Anterior cingulate cortex (tissue), 58 donors: ENCODE measurements around the gene GMCL2.

ENCODE experiments used
- DNase-seq, 58 donors: peaks; one replicate each; lab custom pipeline; 2025; lab: John Stamatoyannopoulos, UW

GMCL2 gene

GRCh38 chr5:178191661-178192060 lies 4.5 kb upstream of the GMCL2 start:
- no peak for DNase-seq

- no peak for DNase-seq
Observed at GRCh38 chr5:178189433-178189832, 2.3 kb upstream of the GMCL2 start.

- no peak for DNase-seq
Observed at GRCh38 chr5:178186427-178186826, 744 bp downstream of the GMCL2 start.

GRCh38 chr5:178182158-178182876 lies 4.9 kb downstream of the GMCL2 start:
- no peak for DNase-seq

GRCh38 chr5:178180141-178180863 lies 6.9 kb downstream of the GMCL2 start:
- DNase-seq: no peak

- no peak for DNase-seq
Observed at GRCh38 chr5:178177569-178177968, 9.6 kb downstream of the GMCL2 start.

- no peak for DNase-seq
Observed at GRCh38 chr5:178176791-178177190, 10.4 kb downstream of the GMCL2 start.

- DNase-seq: no peak
Observed at GRCh38 chr5:178174456-178174855, 12.7 kb downstream of the GMCL2 start.

- DNase-seq: no peak
Observed at GRCh38 chr5:178170455-178170854, 16.7 kb downstream of the GMCL2 start.

GRCh38 chr5:178165581-178165980 lies 21.6 kb downstream of the GMCL2 start:
- no peak for DNase-seq

GRCh38 chr5:178163772-178164735 lies 23.1 kb downstream of the GMCL2 start:
- peak; percentile 6 to 85 (median 61) for DNase-seq

GRCh38 chr5:178162481-178162880 lies 24.7 kb downstream of the GMCL2 start:
- no peak for DNase-seq

GRCh38 chr5:178160176-178160575 lies 27.0 kb downstream of the GMCL2 start:
- DNase-seq: no peak

- no peak for DNase-seq
Observed at GRCh38 chr5:178155065-178155464, 32.1 kb downstream of the GMCL2 start.

- DNase-seq: peak; percentile 73 to 100 (median 98)
Observed at GRCh38 chr5:178153530-178154340, 33.4 kb downstream of the GMCL2 start, which contains the start of gene NHP2. NHP2 (minus strand) TSS chr5:178153885; CDS start chr5:178153817, 68 bp downstream.

- DNase-seq: no peak
Observed at GRCh38 chr5:178152491-178153444, 34.4 kb downstream of the GMCL2 start.

GRCh38 chr5:178150977-178151734 lies 36.0 kb downstream of the GMCL2 start:
- peak in 1 of 58 donors; percentile 12 for DNase-seq
